HCT116 (cell line): ENCODE measurements around the gene FCRLB. TPM values are rescaled to one million over a fixed set of nuclear protein-coding genes. Genes with fewer than 3 reads are reported as not detected.
"Not testable (repeated sequence)": the region's sequence is repeated elsewhere in the genome, so short reads cannot be mapped to it uniquely, and the experiment has no call there.

Source experiments
- ATAC-seq: fragments of 200-7000 bp; cut with Tn5 transposase; 2 replicates; pipeline ENCODE4 v1.9.1; 2020; ENCODE audit warnings: mild to moderate bottlenecking, moderate library complexity
- BruUV-seq: library from RNA; stranded (reverse); fragments of 400-500 nt; replicated peaks from 2 replicates; lab custom pipeline; 2021; lab: Mats Ljungman, UMichigan
- CTCF ChIA-PET: fragments of 300-600 bp; sonication (Branson Sonifier 250); formaldehyde crosslinking; loops from one replicate; lab custom pipeline; 2021; ENCODE audit warnings: antibody characterized with exemption; lab: Charles Lee
- POLR2A ChIA-PET: fragments of 300-600, 350-600 bp; sonication (Branson Sonifier 250); formaldehyde crosslinking; loops from one replicate; lab custom pipeline; 2021; ENCODE audit warnings: antibody characterized with exemption; lab: Charles Lee
- RAD21 ChIA-PET, 2 experiments: fragments of 300-600 bp; sonication (Branson Sonifier 250); formaldehyde crosslinking; loops; one replicate each; lab custom pipeline; 2023; ENCODE audit warnings: low total read pairs in 2 of 2; ENCODE audit not compliant: uncharacterized antibody in 2 of 2, unreplicated experiment in 2 of 2, low non-redundant PET in 1 of 2; lab: Charles Lee
- DNase-seq: peaks from one replicate; pipeline ENCODE4 v3.0.0-alpha.2; 2010; ENCODE audit warnings: low read depth, low spot score
- H2AFZ ChIP-seq: fragments of 200-600 bp; shearing (Covaris generic), sonication (generic); 2 replicates; pipeline ENCODE4 v1.6.1; 2017; ENCODE audit warnings: low read depth, mixed run types, mixed read lengths, antibody characterized with exemption, low read length; ENCODE audit not compliant: poor library complexity, severe bottlenecking
- H3K27ac ChIP-seq: 2 replicates; pipeline ENCODE4 v1.5.1; 2012; ENCODE audit warnings: low read depth, low read length
- H3K27me3 ChIP-seq: fragments of 200-600 bp; sonication (generic); 2 replicates; pipeline ENCODE4 v1.6.1; 2016; ENCODE audit warnings: mixed run types, low read length, mixed read lengths; ENCODE audit not compliant: insufficient read depth
- H3K36me3 ChIP-seq, 2 experiments: fragments of 200-500 bp in 1 of 2; fragments of 200-600 bp in 1 of 2; sonication (Bioruptor generic) in 1 of 2; sonication (generic) in 1 of 2; 2 replicates each; pipeline versions ENCODE4 v1.5.1 to v1.6.1; 2014 to 2016; ENCODE audit warnings: low read length in 2 of 2, inconsistent platforms in 1 of 2, mixed read lengths in 1 of 2, mixed run types in 1 of 2; ENCODE audit not compliant: insufficient read depth in 2 of 2, control insufficient read depth in 1 of 2
- H3K4me1 ChIP-seq, 2 experiments: fragments of 200-600 bp in 1 of 2; sonication (generic) in 1 of 2; 2 replicates each; pipeline versions ENCODE4 v1.5.1 to v1.6.1; 2012 to 2017; ENCODE audit warnings: low read length in 2 of 2, inconsistent platforms in 1 of 2, mild to moderate bottlenecking in 1 of 2, mixed read lengths in 1 of 2, mixed run types in 1 of 2, moderate library complexity in 1 of 2; ENCODE audit not compliant: insufficient read depth in 2 of 2, control insufficient read depth in 1 of 2
- H3K4me2 ChIP-seq: fragments of 200-600 bp; sonication (generic); 2 replicates; pipeline ENCODE4 v1.6.1; 2017; ENCODE audit warnings: mixed run types, low read length, mixed read lengths
- H3K4me3 ChIP-seq, 2 experiments: fragments of 200-600 bp in 1 of 2; sonication (generic) in 1 of 2; replicated peaks in 1 of 2; 2 replicates each; pipeline ENCODE4 v1.5.1; 2011 to 2016; ENCODE audit warnings: low read length in 2 of 2, control low read depth in 1 of 2, low read depth in 1 of 2, mild to moderate bottlenecking in 1 of 2, mixed read lengths in 1 of 2, mixed run types in 1 of 2
- H3K79me2 ChIP-seq: fragments of 200-600 bp; sonication (generic); 2 replicates; pipeline ENCODE4 v1.6.1; 2017; ENCODE audit warnings: mild to moderate bottlenecking, mixed run types, low read length, moderate library complexity, mixed read lengths; ENCODE audit not compliant: insufficient read depth
- H3K9ac ChIP-seq: fragments of 200-600 bp; sonication (generic); 2 replicates; pipeline ENCODE4 v1.6.1; 2016; ENCODE audit warnings: low read length, mixed read lengths
- H3K9me2 ChIP-seq: fragments of 200-600 bp; sonication (generic), shearing (Covaris generic); 2 replicates; pipeline ENCODE4 v1.6.1; 2017; ENCODE audit warnings: mixed run types, mild to moderate bottlenecking, moderate library complexity; ENCODE audit not compliant: insufficient read depth
- H3K9me3 ChIP-seq, 2 experiments: fragments of 200-500 bp in 1 of 2; fragments of 200-600 bp in 1 of 2; sonication (Bioruptor generic) in 1 of 2; sonication (generic) in 1 of 2; 2 replicates each; pipeline ENCODE4 v1.6.1; 2014 to 2017; ENCODE audit warnings: low read length in 2 of 2, mixed read lengths in 2 of 2, inconsistent platforms in 1 of 2, low read depth in 1 of 2, mild to moderate bottlenecking in 1 of 2, mixed run types in 1 of 2, moderate library complexity in 1 of 2; ENCODE audit not compliant: control insufficient read depth in 1 of 2, insufficient read depth in 1 of 2
- H4K20me1 ChIP-seq: fragments of 200-600 bp; sonication (generic), shearing (Covaris generic); 2 replicates; pipeline ENCODE4 v1.6.1; 2017; ENCODE audit warnings: mixed run types, mild to moderate bottlenecking, moderate library complexity; ENCODE audit not compliant: insufficient read depth
- CBX3 ChIP-seq: IDR thresholded peaks from 2 replicates; pipeline ENCODE4 v1.6.1; 2012; ENCODE audit warnings: low read depth
- MAX ChIP-seq: IDR thresholded peaks from 2 replicates; pipeline ENCODE4 v1.6.1; 2012
- POLR2AphosphoS5 ChIP-seq: IDR thresholded peaks from 2 replicates; pipeline ENCODE4 v1.6.1; 2011; ENCODE audit warnings: mild to moderate bottlenecking, low read depth, low read length, moderate library complexity
- REST ChIP-seq: IDR thresholded peaks from 2 replicates; pipeline ENCODE4 v1.6.1; 2012; ENCODE audit warnings: low read depth
- SIN3A ChIP-seq: IDR thresholded peaks from 2 replicates; pipeline ENCODE4 v1.6.1; 2012; ENCODE audit warnings: low read depth
- SP1 ChIP-seq: IDR thresholded peaks from 2 replicates; pipeline ENCODE4 v1.6.1; 2012; ENCODE audit warnings: low read depth
- SRF ChIP-seq: IDR thresholded peaks from 2 replicates; pipeline ENCODE4 v1.6.1; 2012; ENCODE audit warnings: low read depth
- TCF7L2 ChIP-seq: IDR thresholded peaks from 2 replicates; pipeline ENCODE4 v1.7.0; 2011; ENCODE audit warnings: borderline replicate concordance, inconsistent platforms; ENCODE audit not compliant: insufficient read depth, insufficient read length; ENCODE audit errors: extremely low read depth
- ZFX ChIP-seq: fragments of 450-650 bp; IDR thresholded peaks from 2 replicates; pipeline ENCODE4 v1.6.1; 2017
- ZNF274 ChIP-seq: fragments of 200-500 bp; sonication (Bioruptor generic); IDR thresholded peaks from 2 replicates; pipeline ENCODE4 v1.6.1; 2014; ENCODE audit warnings: mild to moderate bottlenecking, low read depth, low read length, inconsistent platforms
- intact Hi-C: fragments of 100-400 bp; cut with micrococcal nuclease; formaldehyde crosslinking; loops from 2 replicates; pipeline ENCODE4 v1.10.0; 2022
- total RNA-seq: library from RNA; stranded (reverse); gene quantifications from one replicate; pipeline ENCODE4 v1.2.1, GENCODE V29; 2021; ENCODE audit not compliant: unreplicated experiment
- TF ChIP-seq, protein P1 (sequence below): IDR thresholded peaks from 2 replicates; pipeline ENCODE4 v1.6.1; 2011; ENCODE audit warnings: mild to moderate bottlenecking, low read length, moderate library complexity; ENCODE audit not compliant: insufficient replicate concordance; ENCODE audit errors: extremely low read depth

Gene FCRLB
- total RNA-seq, 1 experiment from 2014 or later, result 1.0 TPM

- DNase-seq, H3K9me3 ChIP-seq, intact Hi-C loops, H2AFZ ChIP-seq, BruUV-seq, RAD21 ChIA-PET, H4K20me1 ChIP-seq, H3K36me3 ChIP-seq, H3K27ac ChIP-seq, H3K79me2 ChIP-seq, ATAC-seq, H3K4me2 ChIP-seq, H3K27me3 ChIP-seq, H3K4me3 ChIP-seq, H3K4me1 ChIP-seq, H3K9ac ChIP-seq, CTCF ChIA-PET, POLR2A ChIA-PET, H3K9me2 ChIP-seq: not testable (repeated sequence)
These were observed 46.4 kb upstream of the FCRLB start for GRCh38 chr1:161674908-161675307.

DNA sequence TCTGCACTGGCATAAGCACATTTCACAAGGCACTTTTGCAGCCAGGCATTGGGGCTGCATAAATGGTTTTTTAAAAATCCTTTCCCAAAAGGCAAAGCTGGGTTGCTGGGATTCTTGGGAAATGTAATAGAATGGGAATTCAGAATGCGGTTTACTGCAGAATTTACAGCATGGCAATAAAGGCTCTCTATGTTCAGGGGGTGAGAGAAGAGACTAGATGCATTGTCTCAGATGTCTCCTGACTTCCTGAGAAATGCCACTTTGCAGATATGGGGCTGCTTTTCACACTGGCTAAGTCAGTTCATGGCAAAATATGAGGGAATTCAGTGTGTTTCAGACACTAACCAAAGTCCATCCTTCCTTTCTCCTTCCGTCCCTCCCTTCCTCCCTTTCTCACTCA lies 44.9 kb upstream of the FCRLB start:
- POLR2A ChIA-PET, result no interaction called here
- RAD21 ChIA-PET, result no interaction called here
- BruUV-seq, result no TSS peak
- Histone ChIP-seq H4K20me1 (no peaks in the 10 kb centered on the region), H3K4me3 (no peak overlapping the region), H2AFZ (no peak overlapping the region), H3K9ac (no peak overlapping the region), H3K79me2 (no peaks in the 10 kb centered on the region), H3K36me3 (no peaks in the 10 kb centered on the region), H3K27me3 (no peaks in the 10 kb centered on the region), H3K9me3 (no peaks in the 10 kb centered on the region), H3K4me2 (no peak overlapping the region), H3K27ac (no peak overlapping the region), H3K9me2 (no peaks in the 10 kb centered on the region)
- CTCF ChIA-PET, result no interaction called here
- no peak for ATAC-seq
- no peak for TF ChIP-seq SIN3A
- TF ChIP-seq, protein P1, sequence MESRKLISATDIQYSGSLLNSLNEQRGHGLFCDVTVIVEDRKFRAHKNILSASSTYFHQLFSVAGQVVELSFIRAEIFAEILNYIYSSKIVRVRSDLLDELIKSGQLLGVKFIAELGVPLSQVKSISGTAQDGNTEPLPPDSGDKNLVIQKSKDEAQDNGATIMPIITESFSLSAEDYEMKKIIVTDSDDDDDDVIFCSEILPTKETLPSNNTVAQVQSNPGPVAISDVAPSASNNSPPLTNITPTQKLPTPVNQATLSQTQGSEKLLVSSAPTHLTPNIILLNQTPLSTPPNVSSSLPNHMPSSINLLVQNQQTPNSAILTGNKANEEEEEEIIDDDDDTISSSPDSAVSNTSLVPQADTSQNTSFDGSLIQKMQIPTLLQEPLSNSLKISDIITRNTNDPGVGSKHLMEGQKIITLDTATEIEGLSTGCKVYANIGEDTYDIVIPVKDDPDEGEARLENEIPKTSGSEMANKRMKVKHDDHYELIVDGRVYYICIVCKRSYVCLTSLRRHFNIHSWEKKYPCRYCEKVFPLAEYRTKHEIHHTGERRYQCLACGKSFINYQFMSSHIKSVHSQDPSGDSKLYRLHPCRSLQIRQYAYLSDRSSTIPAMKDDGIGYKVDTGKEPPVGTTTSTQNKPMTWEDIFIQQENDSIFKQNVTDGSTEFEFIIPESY, result no peak
- TF ChIP-seq POLR2AphosphoS5, result no peak
- TF ChIP-seq ZNF274, result no peak
- TF ChIP-seq MAX, result no peak
- no peak for TF ChIP-seq CBX3
- no peak for TF ChIP-seq TCF7L2
- no peak for TF ChIP-seq SP1
- TF ChIP-seq SRF, result no peak
- TF ChIP-seq ZFX, result no peak
- TF ChIP-seq REST, result no peak
- TF ChIP-seq, all 23 proteins: peak for 0
- no peaks in the 10 kb centered on the region for H3K4me1 ChIP-seq
- DNase-seq, result no peak
- intact Hi-C loops, result no loop called here
